HG02759 (cell line): ENCODE data around the gene CMTM4.
A peak's percentile ranks its signal among the peaks of the same experiment; 100 is the strongest.
"Not testable (repeated sequence)": the region's sequence is repeated elsewhere in the genome, so short reads cannot be mapped to it uniquely, and the experiment has no call there.

Experiments
- ATAC-seq: cut with Tn5 transposase; IDR thresholded peaks from one replicate; pipeline ENCODE4 v1.9.1; 2021; ENCODE audit warnings: mild to moderate bottlenecking, moderate library complexity; ENCODE audit not compliant: unreplicated experiment

The CMTM4 gene

GRCh38 chr16:66617728-66618127, 78.8 kb downstream of the CMTM4 start:
- no peak for ATAC-seq

GRCh38 chr16:66617010-66617434, 79.5 kb downstream of the CMTM4 start:
- no peak for ATAC-seq

- ATAC-seq = no peak
These were observed 80.0 kb downstream of the CMTM4 start for GRCh38 chr16:66616592-66616991.

- ATAC-seq = no peak
These were observed 80.4 kb downstream of the CMTM4 start for GRCh38 chr16:66616169-66616568.

GRCh38 chr16:66614161-66614802, 82.3 kb downstream of the CMTM4 start:
- no peak for ATAC-seq

GRCh38 chr16:66612422-66612821, 84.1 kb downstream of the CMTM4 start:
- ATAC-seq = no peak

- not testable (repeated sequence) for ATAC-seq
These were observed 84.6 kb downstream of the CMTM4 start for GRCh38 chr16:66611911-66612310.

- ATAC-seq = no peak
These were observed 86.3 kb downstream of the CMTM4 start for GRCh38 chr16:66610111-66610820.

- no peak for ATAC-seq
These were observed 87.4 kb downstream of the CMTM4 start for GRCh38 chr16:66609139-66609510.

GRCh38 chr16:66608241-66609138, 88.1 kb downstream of the CMTM4 start:
- peak; percentile 32 for ATAC-seq

- ATAC-seq = peak; percentile 59
These were observed 90.4 kb downstream of the CMTM4 start for GRCh38 chr16:66605979-66606751.

GRCh38 chr16:66605177-66605978, 91.2 kb downstream of the CMTM4 start:
- peak; percentile 4 for ATAC-seq

GRCh38 chr16:66604376-66605176, 92.0 kb downstream of the CMTM4 start, which contains the start of gene CMTM3:
CMTM3 (plus strand) TSS chr16:66604704; CDS start chr16:66604806, 102 bp downstream.
- ATAC-seq = peak; percentile 67

- no peak for ATAC-seq
These were observed 92.8 kb downstream of the CMTM4 start for GRCh38 chr16:66603537-66604375.

- no peak for ATAC-seq
These were observed 95.1 kb downstream of the CMTM4 start for GRCh38 chr16:66601471-66601870.

- ATAC-seq = no peak
These were observed 96.1 kb downstream of the CMTM4 start for GRCh38 chr16:66600477-66600876.

GRCh38 chr16:66599726-66600125, 96.8 kb downstream of the CMTM4 start:
- no peak for ATAC-seq

- ATAC-seq = no peak
These were observed 98.4 kb downstream of the CMTM4 start for GRCh38 chr16:66598111-66598510.
